GM13976 (cell line): ENCODE data around the gene UBN2.
"Not testable (repeated sequence)": the region's sequence is repeated elsewhere in the genome, so short reads cannot be mapped to it uniquely, and the experiment has no call there.

Source experiments
- DNase-seq: peaks from one replicate; pipeline ENCODE4 v3.0.0; 2012; ENCODE audit warnings: low spot score
- in situ Hi-C: fragments of 300-500 bp; cut with MboI; formaldehyde crosslinking; loops from one replicate; pipeline ENCODE4 v1.12.0; 2022; ENCODE audit warnings: low sequenced_read_pairs, mixed read lengths, inconsistent platforms; ENCODE audit not compliant: unreplicated experiment
- TF ChIP-seq, protein P1 (sequence below): IDR thresholded peaks from 2 replicates; pipeline ENCODE4 v1.5.1; 2012; ENCODE audit warnings: borderline replicate concordance, mild to moderate bottlenecking; ENCODE audit not compliant: insufficient read depth; ENCODE audit errors: extremely low read depth, missing control alignments, control extremely low read depth

The UBN2 gene

DNA sequence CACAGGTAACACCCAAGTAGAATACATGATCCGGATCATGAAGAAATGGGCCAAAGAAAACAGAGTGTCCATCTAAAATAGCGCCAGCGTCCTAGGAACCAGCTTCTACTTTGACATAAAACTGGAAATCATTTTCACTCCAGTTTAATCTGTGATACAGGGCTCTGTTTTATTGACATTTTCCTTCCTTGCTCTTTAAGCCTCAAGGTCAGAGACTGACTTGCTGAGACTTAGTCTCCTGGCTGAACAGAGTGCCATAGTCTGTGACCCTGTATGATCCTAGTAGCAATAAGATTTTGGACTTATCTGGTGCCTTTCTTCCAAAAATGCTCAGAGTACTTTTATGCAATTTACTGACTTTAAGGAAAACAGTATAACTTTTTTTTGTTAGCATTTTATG, 41.7 kb upstream of the UBN2 start:
- TF ChIP-seq, protein P1, sequence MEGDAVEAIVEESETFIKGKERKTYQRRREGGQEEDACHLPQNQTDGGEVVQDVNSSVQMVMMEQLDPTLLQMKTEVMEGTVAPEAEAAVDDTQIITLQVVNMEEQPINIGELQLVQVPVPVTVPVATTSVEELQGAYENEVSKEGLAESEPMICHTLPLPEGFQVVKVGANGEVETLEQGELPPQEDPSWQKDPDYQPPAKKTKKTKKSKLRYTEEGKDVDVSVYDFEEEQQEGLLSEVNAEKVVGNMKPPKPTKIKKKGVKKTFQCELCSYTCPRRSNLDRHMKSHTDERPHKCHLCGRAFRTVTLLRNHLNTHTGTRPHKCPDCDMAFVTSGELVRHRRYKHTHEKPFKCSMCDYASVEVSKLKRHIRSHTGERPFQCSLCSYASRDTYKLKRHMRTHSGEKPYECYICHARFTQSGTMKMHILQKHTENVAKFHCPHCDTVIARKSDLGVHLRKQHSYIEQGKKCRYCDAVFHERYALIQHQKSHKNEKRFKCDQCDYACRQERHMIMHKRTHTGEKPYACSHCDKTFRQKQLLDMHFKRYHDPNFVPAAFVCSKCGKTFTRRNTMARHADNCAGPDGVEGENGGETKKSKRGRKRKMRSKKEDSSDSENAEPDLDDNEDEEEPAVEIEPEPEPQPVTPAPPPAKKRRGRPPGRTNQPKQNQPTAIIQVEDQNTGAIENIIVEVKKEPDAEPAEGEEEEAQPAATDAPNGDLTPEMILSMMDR: no peak
- in situ Hi-C loops: no loop called here
- DNase-seq: no peak

DNA sequence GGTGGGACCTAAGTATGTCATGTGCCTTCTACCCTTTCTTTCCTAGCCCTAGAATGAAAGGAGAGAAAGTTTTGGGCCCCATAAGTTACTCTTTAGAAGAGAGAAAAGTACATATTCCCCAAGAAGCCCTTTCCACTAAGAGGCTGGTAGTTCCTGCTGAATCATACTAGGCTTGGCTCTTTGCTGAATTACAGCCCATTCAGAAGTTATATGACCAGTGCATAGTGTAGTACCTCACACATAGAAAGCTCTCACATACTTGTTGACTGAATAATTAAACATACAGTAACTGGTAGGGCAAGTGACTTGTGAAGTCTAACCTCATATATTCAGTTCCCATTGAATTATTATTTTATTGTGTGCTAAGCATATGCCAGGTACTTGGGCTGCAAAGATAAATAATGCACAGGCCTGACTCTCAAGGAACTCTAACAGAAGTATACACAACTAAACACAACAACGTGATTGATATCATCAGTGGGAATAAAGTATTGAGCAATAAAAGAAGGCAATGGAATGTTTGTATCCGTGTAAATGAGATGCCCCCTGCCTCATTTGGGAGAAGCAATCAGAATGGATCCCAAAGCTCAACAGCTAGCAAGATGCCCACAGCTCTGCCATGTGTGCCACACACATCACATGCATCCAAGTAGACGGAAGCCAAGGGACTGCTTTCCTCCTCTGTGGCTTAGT, 38.9 kb upstream of the UBN2 start:
- TF ChIP-seq, protein P1: no peak
- DNase-seq: no peak
- in situ Hi-C loops: no loop called here

DNA sequence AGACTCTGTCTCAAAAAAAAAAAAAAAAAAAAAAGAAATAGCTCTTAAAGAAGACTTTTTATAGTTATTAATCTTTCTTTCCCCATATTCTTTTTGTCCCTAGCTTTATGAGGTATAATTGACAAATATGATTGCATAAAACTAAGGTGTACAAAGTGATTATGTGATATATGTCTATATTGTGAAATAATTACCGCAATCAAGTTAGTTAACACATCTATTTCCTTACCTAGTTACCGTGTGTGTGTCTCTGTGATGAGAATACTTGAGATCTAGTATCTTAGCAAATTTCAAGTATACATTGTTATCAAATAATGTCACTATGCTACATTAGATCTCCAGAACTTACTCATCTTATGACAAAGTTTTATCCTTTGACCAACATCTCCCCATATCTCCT, 30.7 kb upstream of the UBN2 start:
- TF ChIP-seq, protein P1: no peak
- in situ Hi-C loops: no loop called here
- DNase-seq: no peak

DNA sequence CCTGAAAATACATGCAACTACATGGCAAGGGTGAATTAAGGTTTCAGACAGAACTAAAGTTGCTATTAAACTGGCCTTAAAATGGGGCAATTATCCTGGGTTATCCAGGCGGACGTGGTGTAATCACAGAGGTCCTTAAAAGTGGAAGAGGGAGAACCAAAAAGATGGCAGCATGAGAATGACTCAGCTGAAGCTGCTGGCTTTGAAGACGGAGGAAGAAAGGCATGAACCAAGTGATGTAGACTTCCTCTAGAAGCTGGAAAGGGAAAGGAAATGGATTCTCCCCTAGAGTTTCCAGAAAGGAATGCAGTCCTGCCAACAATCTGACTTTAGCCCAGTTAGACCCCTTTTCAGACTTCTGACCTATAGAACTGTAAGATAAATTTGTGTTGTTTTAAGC, 27.0 kb upstream of the UBN2 start:
- TF ChIP-seq, protein P1: no peak
- DNase-seq: no peak
- in situ Hi-C loops: no loop called here

DNA sequence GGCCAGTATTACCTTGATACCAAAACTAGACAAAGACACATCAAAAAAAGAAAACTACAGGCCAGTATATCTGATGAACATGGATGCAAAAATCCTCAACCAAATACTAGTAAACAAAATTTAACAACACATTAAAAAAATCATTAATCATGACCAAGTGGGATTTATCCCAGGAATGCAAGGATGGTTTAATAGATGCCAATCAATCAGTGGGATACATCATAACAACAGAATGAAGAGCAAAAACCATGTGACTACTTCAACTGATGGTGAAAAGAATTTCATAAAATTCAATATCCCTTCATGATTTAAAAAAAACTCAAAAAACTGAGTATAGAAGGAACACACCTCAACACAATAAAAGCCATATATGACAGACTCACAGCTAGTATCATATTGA, 25.2 kb upstream of the UBN2 start:
- TF ChIP-seq, protein P1: no peak
- in situ Hi-C loops: no loop called here
- DNase-seq: no peak

DNA sequence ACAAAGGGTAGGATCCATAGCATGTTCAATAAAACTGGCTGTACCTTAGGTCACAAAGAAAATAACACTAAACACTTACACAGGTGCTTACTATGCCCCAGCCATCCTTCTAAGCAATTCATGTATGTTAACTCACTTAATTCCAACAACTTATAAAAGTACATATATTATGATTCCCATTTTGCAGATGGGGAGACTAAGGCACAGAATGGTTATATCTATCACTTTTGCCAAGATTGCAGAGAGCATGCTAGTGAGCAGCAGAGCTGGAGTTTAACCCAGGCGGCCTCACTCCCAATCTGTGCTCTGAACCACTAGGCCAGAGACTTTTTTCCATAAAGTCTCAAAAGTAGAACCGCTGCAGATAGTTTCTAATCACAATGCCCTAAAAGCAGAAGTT, 18.9 kb upstream of the UBN2 start:
- TF ChIP-seq, protein P1: no peak
- in situ Hi-C loops: no loop called here
- no peak for DNase-seq

DNA sequence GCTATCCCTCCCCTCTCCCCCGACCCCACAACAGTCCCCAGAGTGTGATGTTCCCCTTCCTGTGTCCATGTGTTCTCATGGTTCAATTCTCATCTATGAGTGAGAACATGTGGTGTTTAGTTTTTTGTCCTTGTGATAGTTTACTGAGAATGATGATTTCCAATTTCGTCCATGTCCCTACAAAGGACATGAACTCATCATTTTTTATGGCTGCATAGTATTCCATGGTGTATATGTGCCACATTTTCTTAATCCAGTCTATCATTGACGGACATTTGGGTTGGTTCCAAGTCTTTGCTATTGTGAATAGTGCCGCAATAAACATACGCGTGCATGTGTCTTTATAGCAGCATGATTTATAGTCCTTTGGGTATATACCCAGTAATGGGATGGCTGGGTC, 17.5 kb upstream of the UBN2 start:
- DNase-seq, in situ Hi-C loops: not testable (repeated sequence)
